Cardiac septum (tissue), 1 donor: Measurements from ENCODE around the gene NAT9. TPM values are rescaled to one million over a fixed set of nuclear protein-coding genes. Genes with fewer than 3 reads are reported as not detected.

ENCODE experiments used
- microRNA-seq: library from miRNA; unstranded; fragments of <30 nt; microRNA quantifications from one replicate; pipeline ENCODE4 v1.2.0, GENCODE V29; 2020
- total RNA-seq: library from RNA; stranded (reverse); fragmentation: NEBNext Ultra II Directional; extraction: Animal tissue kit (Norgen Biotek cat#: 25700); gene quantifications from one replicate; pipeline ENCODE4 v1.2.1, GENCODE V29; 2021
- donor health status: DM: no; HTN: no; CAD: no.

NAT9 gene
- total RNA-seq, 1 donor from 2014 or later: 27.6 TPM

Small RNAs within 50 kb of the gene (microRNA-seq; reads per million reads assigned to microRNA genes)
- gene MIR3615: 10.7 reads per million, percentile 23 among the genes with 10 or more reads in this experiment

Other genes starting within 250 kb of the NAT9 start
- gene CD300LB, start 244.9 kb downstream of the NAT9 start, total RNA-seq: not detected
- gene CD300C, start 230.2 kb downstream of the NAT9 start, total RNA-seq: 0.24 TPM
- gene CD300H, start 208.8 kb downstream of the NAT9 start, total RNA-seq: not detected
- gene CD300LD, start 184.1 kb downstream of the NAT9 start, total RNA-seq: not detected
- gene CD300E, start 152.6 kb downstream of the NAT9 start, total RNA-seq: 0.67 TPM
- 0.46 TPM for gene CD300LF, start 63.4 kb downstream of the NAT9 start, total RNA-seq
- 0.94 TPM for gene RAB37, start 39.1 kb downstream of the NAT9 start, total RNA-seq
- 10.1 TPM for gene NHERF1, start 27.7 kb downstream of the NAT9 start, total RNA-seq
- 0.70 TPM for gene GRIN2C, start 83.5 kb upstream of the NAT9 start, total RNA-seq
- gene FDXR, start 96.6 kb upstream of the NAT9 start, total RNA-seq: 3.9 TPM
- gene FADS6, start 117.3 kb upstream of the NAT9 start, total RNA-seq: not detected
- not detected for gene USH1G, start 146.9 kb upstream of the NAT9 start, total RNA-seq
- not detected for gene OTOP2, start 147.9 kb upstream of the NAT9 start, total RNA-seq
- not detected for gene OTOP3, start 159.6 kb upstream of the NAT9 start, total RNA-seq
- 9.0 TPM for gene HID1, start 196.4 kb upstream of the NAT9 start, total RNA-seq
- 20.1 TPM for gene CDR2L, start 211.3 kb upstream of the NAT9 start, total RNA-seq
- 39.3 TPM for gene MRPL58, start 236.3 kb upstream of the NAT9 start, total RNA-seq